Neural progenitor cell (in vitro differentiated cells): Measurements from ENCODE around the gene OCA2.

Experiments used
- CTCF ChIP-seq: fragments of 200-600 bp; sonication (generic); IDR thresholded peaks from 2 replicates; pipeline ENCODE4 v1.5.1; 2017; ENCODE audit warnings: antibody characterized with exemption, mild to moderate bottlenecking
- EZH2 ChIP-seq: fragments of 200-600 bp; sonication (generic); IDR thresholded peaks from 2 replicates; pipeline ENCODE4 v1.6.1; 2017; ENCODE audit warnings: antibody characterized with exemption, mild to moderate bottlenecking, moderate library complexity

GRCh38 chr15:27932600-27932999, 166.5 kb downstream of the OCA2 start:
- TF ChIP-seq CTCF (no peak), EZH2 (no peak)
